GM10266 (cell line): Measurements from ENCODE around the gene CORO2A.

ENCODE experiments used
- DNase-seq: peaks from one replicate; pipeline ENCODE4 v3.0.0; 2012; ENCODE audit errors: extremely low spot score
- TF ChIP-seq, protein P1 (sequence below): IDR thresholded peaks from 2 replicates; pipeline ENCODE4 v1.5.1; 2012; ENCODE audit warnings: mild to moderate bottlenecking, low read depth; ENCODE audit not compliant: control insufficient read depth, insufficient read depth; ENCODE audit errors: missing control alignments

CORO2A gene

DNA sequence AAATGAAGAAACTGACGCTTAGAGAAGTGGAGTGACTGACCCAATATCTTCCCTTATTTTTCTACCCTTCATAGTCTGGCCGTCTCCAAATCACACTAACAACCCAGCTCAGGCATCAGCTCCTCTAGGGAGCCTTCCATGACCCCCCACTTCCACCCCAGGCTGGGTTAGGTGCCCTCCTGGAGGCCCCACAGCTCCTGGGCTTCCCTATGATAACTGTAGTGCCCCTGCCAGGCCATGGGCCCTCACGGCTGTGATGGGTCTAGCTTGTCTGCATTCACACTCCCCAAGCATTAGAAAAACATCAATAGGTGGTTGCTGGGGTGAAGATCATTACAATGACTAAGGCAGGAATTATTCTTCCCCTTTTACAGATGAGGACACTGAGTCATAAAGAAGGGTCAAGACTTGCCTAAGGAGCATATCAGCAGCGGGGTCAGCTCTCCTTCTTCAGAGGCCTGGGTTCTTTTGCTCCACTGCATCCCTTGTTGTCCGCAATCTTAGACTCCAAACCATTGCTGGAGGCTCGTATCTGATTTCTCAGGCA lies 7.3 kb downstream of the CORO2A start:
- no peak for DNase-seq
- TF ChIP-seq, protein P1, sequence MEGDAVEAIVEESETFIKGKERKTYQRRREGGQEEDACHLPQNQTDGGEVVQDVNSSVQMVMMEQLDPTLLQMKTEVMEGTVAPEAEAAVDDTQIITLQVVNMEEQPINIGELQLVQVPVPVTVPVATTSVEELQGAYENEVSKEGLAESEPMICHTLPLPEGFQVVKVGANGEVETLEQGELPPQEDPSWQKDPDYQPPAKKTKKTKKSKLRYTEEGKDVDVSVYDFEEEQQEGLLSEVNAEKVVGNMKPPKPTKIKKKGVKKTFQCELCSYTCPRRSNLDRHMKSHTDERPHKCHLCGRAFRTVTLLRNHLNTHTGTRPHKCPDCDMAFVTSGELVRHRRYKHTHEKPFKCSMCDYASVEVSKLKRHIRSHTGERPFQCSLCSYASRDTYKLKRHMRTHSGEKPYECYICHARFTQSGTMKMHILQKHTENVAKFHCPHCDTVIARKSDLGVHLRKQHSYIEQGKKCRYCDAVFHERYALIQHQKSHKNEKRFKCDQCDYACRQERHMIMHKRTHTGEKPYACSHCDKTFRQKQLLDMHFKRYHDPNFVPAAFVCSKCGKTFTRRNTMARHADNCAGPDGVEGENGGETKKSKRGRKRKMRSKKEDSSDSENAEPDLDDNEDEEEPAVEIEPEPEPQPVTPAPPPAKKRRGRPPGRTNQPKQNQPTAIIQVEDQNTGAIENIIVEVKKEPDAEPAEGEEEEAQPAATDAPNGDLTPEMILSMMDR: no peak

DNA sequence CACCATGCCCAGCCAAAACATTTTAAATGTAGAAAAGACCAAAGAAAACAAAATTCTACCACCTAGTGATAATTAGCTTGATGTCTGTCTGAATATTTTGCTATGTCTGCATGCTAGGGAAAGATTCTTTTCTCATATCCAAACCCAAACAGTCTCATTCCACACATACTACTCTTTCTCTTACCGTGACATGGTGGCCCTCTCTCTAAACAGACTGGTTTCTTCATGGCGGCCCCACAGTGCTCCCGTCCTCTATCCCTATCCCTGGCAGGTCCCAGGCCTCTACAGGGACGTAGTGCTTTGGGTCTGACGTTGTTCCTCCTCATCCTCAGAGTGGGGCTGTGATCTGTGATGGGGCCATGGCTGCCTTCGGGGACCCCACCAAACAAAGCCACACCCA lies 8.1 kb downstream of the CORO2A start:
- no peak for DNase-seq
- TF ChIP-seq, protein P1: no peak

DNA sequence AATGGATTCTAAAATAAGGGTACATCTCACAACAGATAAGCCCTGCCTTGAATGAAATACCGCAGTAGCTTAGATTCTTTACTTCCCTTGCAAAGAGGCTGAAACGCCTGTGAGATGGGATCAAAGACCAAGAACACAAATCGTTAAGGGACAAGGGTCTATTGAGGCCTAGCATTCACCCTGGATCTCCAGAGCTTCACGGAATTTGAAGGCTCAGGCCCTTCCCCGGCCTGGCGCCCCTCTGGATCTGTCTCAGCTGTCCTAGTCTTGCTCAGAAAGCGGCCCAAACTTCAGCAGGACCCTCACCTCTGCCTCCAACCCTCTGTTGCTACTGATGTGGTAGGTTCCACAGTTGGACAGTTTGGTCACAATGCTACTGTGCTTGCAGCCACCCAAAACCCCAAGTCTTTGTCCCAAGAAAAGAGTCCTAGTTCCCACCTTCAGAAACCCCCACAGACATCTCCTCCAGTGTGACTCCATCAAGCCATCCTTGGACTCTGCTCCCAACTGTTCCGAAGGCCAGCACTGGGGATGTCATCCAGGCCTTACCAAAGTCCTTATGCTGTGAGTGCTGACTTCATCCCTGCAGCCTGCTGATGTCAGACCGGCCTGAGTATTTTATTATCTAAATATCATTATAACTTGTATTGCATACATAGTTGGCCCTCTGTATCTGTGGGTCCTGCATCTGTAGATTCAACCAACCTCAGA lies 9.4 kb downstream of the CORO2A start:
- no peak for DNase-seq
- TF ChIP-seq, protein P1: no peak

DNA sequence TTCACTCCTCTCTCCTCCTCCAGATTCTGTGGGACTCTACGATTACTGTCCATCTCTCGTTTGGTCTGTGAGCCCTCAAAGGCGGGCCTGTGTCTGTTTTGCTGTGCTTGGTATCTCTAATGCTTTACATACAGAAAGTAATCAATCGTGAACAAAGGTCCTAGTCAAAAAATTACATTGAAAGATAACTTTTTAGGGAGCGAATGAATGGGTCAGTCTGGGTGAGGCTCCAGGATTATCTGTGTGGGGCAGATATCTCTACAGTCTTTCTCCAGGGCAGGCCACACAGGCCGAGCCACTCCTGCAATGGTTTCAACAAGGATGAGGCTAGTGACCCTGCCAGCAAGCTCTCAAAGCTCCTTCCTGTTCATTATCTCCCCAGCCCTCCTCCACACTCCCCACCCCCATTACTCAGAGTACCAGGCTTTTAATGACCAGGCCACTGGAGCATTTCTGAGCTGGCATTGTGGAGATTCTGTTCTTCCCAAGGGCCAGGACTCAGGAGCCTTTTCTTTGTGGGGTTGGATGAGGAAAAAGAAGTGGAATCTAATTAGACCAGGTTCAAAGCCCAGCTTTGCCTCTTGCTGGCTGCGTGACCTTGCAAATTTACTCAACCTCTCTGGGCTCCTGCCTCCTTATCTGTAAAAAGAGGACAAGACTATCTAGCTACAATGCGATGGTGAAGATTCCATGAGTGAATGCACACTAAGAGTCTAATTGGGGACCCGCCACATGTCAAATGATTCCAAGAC lies 10.2 kb downstream of the CORO2A start:
- no peak for DNase-seq
- TF ChIP-seq, protein P1: no peak

DNA sequence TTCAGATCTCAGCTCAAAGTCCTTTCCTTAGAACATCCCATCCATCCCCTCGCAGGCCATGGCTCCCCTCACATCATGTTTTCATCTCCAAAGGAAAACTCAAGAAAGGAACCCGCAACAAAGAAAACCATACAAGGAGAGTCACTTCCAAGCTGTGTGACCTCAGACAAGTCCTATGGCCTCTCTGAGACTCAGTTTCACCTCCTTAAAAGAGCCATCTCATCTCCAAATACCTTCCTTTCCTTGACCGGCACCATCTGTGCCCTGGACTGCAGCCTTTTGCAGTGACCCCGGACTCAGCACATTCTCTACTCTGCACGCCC lies 10.7 kb downstream of the CORO2A start:
- DNase-seq: no peak
- TF ChIP-seq, protein P1: no peak

DNA sequence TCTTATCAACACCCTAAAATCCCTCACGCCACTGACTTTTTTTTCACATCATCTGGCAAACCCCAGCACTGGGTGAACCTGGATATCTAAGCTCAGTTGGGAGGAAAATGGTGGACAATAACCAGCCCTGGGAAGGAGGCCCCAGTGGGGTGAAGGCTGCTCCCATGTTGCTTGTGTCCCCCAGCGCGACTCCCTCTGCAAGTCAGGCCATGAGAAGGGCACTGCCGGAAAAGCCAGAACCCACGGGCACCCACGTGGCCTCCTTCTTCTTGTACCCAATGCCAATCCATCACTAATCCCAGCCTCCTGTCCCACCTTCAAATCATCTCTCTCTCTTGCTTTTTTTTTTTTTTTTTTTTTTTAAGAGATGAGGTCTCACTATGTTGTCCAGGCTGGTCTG lies 11.4 kb downstream of the CORO2A start:
- DNase-seq: no peak
- TF ChIP-seq, protein P1: no peak

DNA sequence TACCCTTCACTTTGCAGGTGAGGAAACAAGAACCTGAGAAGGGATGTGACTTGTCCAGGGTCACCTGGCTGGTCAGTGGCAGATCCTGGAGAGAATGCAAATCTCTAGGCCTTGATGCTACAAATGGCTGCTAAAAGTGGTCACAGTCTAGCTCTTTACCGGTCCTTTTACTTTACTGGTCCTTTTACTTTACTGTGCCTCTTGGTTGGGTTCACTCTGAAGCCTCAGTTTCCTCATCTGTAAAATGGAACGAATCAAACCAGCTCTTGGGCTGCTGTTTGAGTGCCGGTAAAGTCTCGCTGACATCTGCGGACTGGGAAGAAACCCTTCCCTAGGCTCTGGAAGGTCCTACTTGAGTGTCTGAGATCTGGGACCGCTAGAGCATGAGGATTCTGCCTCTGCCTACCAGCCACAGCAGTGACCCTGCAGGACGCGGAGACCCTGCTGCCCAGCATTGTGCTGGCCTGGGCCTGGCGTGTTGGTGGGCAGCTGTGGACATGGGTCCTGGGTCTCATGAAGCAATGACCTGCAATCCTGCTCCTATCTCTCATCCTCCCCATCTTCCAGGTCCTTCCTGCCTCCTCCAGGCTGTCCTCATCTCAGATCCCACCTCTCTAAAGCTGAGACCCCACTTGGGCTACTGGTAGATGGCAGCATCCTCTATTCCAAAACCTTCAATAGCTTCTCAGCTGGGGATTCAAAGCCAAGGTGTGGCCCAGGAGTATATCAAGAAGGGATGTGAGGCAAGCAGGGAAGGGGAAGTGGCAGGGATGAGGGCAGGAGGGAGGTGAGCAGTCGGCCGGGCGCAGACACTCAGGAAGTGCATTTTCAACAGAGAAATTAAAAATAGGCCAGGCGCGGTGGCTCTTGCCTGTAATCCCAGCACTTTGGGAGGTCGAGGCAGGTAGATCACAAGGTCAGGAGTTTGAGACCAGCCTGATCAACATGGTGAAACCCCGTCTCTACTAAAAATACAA lies 13.3 kb downstream of the CORO2A start:
- TF ChIP-seq, protein P1: no peak
- no peak for DNase-seq
